Nephron (organoid): ENCODE results near the gene ZNF333.
"Not testable (repeated sequence)": the region's sequence is repeated elsewhere in the genome, so short reads cannot be mapped to it uniquely, and the experiment has no call there.

Experiments used
- H3K27ac Mint-ChIP-seq, 3 experiments: 2 replicates each; pipeline ENCODE4 v1.8.0; 2020; ENCODE audit warnings: mixed read lengths in 3 of 3, mild to moderate bottlenecking in 2 of 3, moderate library complexity in 1 of 3
- H3K27me3 Mint-ChIP-seq: 2 replicates; pipeline ENCODE4 v1.8.0; 2021; ENCODE audit warnings: low read depth, mild to moderate bottlenecking, moderate library complexity, mixed read lengths
- H3K36me3 Mint-ChIP-seq: 2 replicates; pipeline ENCODE4 v1.8.0; 2020; ENCODE audit warnings: low read depth, mixed read lengths
- H3K4me1 Mint-ChIP-seq: 2 replicates; pipeline ENCODE4 v1.8.0; 2020; ENCODE audit warnings: mixed read lengths
- H3K4me3 Mint-ChIP-seq, 3 experiments: 2 replicates each; pipeline ENCODE4 v1.8.0; 2020; ENCODE audit warnings: mild to moderate bottlenecking in 3 of 3, mixed read lengths in 3 of 3, moderate library complexity in 2 of 3
- H3K9me3 Mint-ChIP-seq: 2 replicates; pipeline ENCODE4 v1.8.0; 2020; ENCODE audit warnings: mixed read lengths
- CTCF ChIP-seq, 3 experiments: fragments of 200-600 bp; sonication (generic); IDR thresholded peaks; one replicate each; pipeline ENCODE4 v1.5.0; 2021; ENCODE audit warnings: antibody characterized with exemption in 3 of 3; ENCODE audit not compliant: unreplicated experiment in 3 of 3

The ZNF333 gene

GRCh38 chr19:14764401-14764800 is 74.6 kb downstream of the ZNF333 start:
- Mint-ChIP-seq H3K27me3 (peaks cover 8% of the 10 kb centered on the region), H3K36me3 (no peaks in the 10 kb centered on the region), H3K9me3 (peaks cover 14% of the 10 kb centered on the region), H3K4me3 (no peak overlapping the region), H3K27ac (no peak overlapping the region), H3K4me1 (no peaks in the 10 kb centered on the region)
- no peak for TF ChIP-seq CTCF (IDR thresholded peaks at IDR 0.05; ENCODE audit: unreplicated experiment in 3 of 3)

GRCh38 chr19:14765403-14765802 is 75.6 kb downstream of the ZNF333 start:
- H3K4me3 Mint-ChIP-seq, H3K4me1 Mint-ChIP-seq, H3K27ac Mint-ChIP-seq, H3K36me3 Mint-ChIP-seq: not testable (repeated sequence)
- H3K9me3 Mint-ChIP-seq = peaks cover 14% of the 10 kb centered on the region
- peaks cover 14% of the 10 kb centered on the region for H3K27me3 Mint-ChIP-seq

GRCh38 chr19:14765841-14766240 is 76.0 kb downstream of the ZNF333 start:
- not testable (repeated sequence) for H3K4me1 Mint-ChIP-seq, H3K36me3 Mint-ChIP-seq, H3K4me3 Mint-ChIP-seq, H3K27ac Mint-ChIP-seq
- Mint-ChIP-seq H3K9me3 (peaks cover 11% of the 10 kb centered on the region), H3K27me3 (peaks cover 14% of the 10 kb centered on the region)

DNA sequence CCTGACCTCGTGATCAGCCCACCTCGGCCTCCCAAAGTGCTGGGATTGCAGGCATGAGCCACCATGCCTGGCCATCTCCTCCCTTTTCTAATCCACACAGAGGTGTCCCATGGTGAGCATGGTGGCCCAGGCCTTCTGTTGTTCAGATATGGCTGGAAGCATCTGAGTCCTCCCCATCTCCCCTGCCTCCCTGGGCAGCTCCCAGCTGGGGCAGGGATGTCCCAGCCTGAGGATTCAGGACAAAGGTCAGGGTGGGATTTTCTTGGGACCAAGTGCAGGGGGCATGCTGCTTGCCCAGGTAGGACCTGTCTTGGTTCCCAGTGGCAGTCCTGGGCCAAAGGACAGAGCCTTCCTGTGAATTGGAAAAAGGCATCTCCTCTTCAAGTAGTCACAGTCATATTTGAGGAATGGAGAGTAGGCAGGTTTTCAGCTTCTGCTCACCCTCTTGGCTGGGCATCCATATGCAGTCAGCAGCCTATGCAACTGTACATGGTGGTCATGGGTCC is 77.7 kb downstream of the ZNF333 start:
- Mint-ChIP-seq H3K4me1 (no peaks in the 10 kb centered on the region), H3K27ac (no peak overlapping the region), H3K36me3 (no peaks in the 10 kb centered on the region), H3K9me3 (peaks cover 4% of the 10 kb centered on the region), H3K27me3 (peaks cover 6% of the 10 kb centered on the region), H3K4me3 (no peak overlapping the region)
- TF ChIP-seq CTCF (IDR thresholded peaks at IDR 0.05; ENCODE audit: unreplicated experiment in 3 of 3) = no peak

DNA sequence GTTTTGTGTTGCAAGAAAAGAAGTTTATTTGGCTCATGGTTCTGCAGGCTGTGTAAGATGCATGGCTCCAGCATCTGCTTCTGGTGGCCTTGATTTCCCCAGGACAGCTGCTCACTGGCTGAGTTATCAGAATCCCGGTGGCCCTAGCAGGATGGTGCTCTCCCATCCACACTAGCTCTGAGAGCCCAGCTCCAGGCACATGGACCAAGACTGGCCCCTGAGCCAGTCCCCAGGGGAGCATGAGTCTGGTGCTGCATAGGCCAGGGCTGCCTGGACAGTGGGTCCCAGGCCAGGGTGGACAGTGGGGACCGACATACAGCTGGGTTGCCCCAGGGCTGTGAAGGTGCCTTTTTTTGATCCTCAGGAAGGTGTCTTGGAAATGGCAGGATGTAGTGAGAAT is 78.2 kb downstream of the ZNF333 start:
- no peak for TF ChIP-seq CTCF (IDR thresholded peaks at IDR 0.05; ENCODE audit: unreplicated experiment in 3 of 3)
- peaks cover 6% of the 10 kb centered on the region for H3K27me3 Mint-ChIP-seq
- no peak overlapping the region for H3K27ac Mint-ChIP-seq
- no peaks in the 10 kb centered on the region for H3K36me3 Mint-ChIP-seq
- H3K4me1 Mint-ChIP-seq = no peaks in the 10 kb centered on the region
- peaks cover 4% of the 10 kb centered on the region for H3K9me3 Mint-ChIP-seq
- no peak overlapping the region for H3K4me3 Mint-ChIP-seq

DNA sequence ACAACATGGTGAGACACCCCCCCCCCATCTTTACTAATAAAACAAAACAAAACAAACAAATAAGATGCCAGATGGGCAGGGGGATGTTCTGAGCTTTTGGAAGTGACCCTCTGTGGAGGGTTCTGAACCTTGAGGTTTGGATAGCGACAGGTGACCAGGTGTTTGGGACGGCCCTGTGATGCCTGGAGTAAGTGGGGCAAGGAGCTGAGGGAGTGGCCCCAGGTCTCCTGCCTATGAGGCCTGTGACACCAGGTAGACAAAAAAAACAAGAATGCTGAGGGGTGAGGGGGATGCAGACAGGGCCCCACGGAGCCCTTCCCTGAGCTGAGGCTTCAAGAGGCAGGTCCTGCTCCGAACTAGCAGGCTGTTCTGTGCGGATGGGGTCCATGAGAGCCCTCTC is 79.4 kb downstream of the ZNF333 start:
- peaks cover under 1% of the 10 kb centered on the region for H3K9me3 Mint-ChIP-seq
- H3K27me3 Mint-ChIP-seq = peaks cover 6% of the 10 kb centered on the region
- no peak overlapping the region for H3K4me3 Mint-ChIP-seq
- TF ChIP-seq CTCF (IDR thresholded peaks at IDR 0.05; ENCODE audit: unreplicated experiment in 3 of 3) = no peak
- no peaks in the 10 kb centered on the region for H3K36me3 Mint-ChIP-seq
- H3K27ac Mint-ChIP-seq = no peak overlapping the region
- no peaks in the 10 kb centered on the region for H3K4me1 Mint-ChIP-seq

- TF ChIP-seq CTCF (IDR thresholded peaks at IDR 0.05; ENCODE audit: unreplicated experiment in 3 of 3) = no peak
- Mint-ChIP-seq H3K36me3 (no peaks in the 10 kb centered on the region), H3K4me3 (no peak overlapping the region), H3K27ac (no peak overlapping the region), H3K27me3 (peaks cover 10% of the 10 kb centered on the region), H3K9me3 (no peaks in the 10 kb centered on the region), H3K4me1 (no peaks in the 10 kb centered on the region)
Observed at GRCh38 chr19:14770136-14770535, 80.3 kb downstream of the ZNF333 start.
